Peyer's patch (tissue), 4 donors: ENCODE results near the gene RHOH. TPM values are rescaled to one million over a fixed set of nuclear protein-coding genes. Genes with fewer than 3 reads are reported as not detected.

ENCODE experiments used
- DNase-seq, 3 donors: peaks; one replicate each; pipeline ENCODE4 v3.0.0-alpha.2; 2017 to 2019
- H3K27ac ChIP-seq, 4 donors: fragments of 200-600 bp; sonication (generic); one replicate each; pipeline ENCODE4 v1.5.1; 2016 to 2019
- H3K27me3 ChIP-seq, 2 donors: fragments of 200-600 bp; sonication (generic); one replicate each; pipeline ENCODE4 v1.5.1; 2019
- H3K36me3 ChIP-seq, 3 donors: fragments of 200-600 bp; sonication (generic); one replicate each; pipeline ENCODE4 v1.5.1; 2016 to 2019
- H3K4me1 ChIP-seq, 4 donors: fragments of 200-600 bp; sonication (generic); one replicate each; pipeline ENCODE4 v1.5.1; 2016 to 2019
- H3K4me3 ChIP-seq, 4 donors: fragments of 200-600 bp; sonication (generic); 1 replicate in 3 of 4; 2 replicates in 1 of 4; pipeline ENCODE4 v1.5.1; 2016 to 2019; ENCODE audit warnings: mild to moderate bottlenecking in 1 of 4
- H3K9me3 ChIP-seq, 4 donors: fragments of 200-600 bp; sonication (generic); one replicate each; pipeline ENCODE4 v1.5.1; 2016 to 2019; ENCODE audit warnings: mild to moderate bottlenecking in 1 of 4
- POLR2A ChIP-seq, 2 donors: fragments of 450-650 bp; IDR thresholded peaks; one replicate each; pipeline ENCODE4 v1.5.1; 2017; ENCODE audit warnings: antibody characterized with exemption in 2 of 2, mild to moderate bottlenecking in 2 of 2, moderate library complexity in 2 of 2
- total RNA-seq, 4 donors: library from RNA; depleted of rRNA; stranded (reverse); fragments of >200 nt; gene quantifications; one replicate each; pipeline ENCODE4 v1.1.0, GENCODE V29; 2016
- TF ChIP-seq, protein P1 (sequence below), 6 experiments: fragments of 450-650 bp in 4 of 6; fragments of 200-600 bp in 2 of 6; sonication (generic) in 1 of 6; IDR thresholded peaks; one replicate each; pipeline ENCODE4 v1.5.1; 2017 to 2019; ENCODE audit warnings: antibody characterized with exemption in 6 of 6, mild to moderate bottlenecking in 3 of 6, moderate library complexity in 1 of 6

Gene RHOH
- total RNA-seq, 4 donors from 2014 or later = 3.0 to 46.2 (median 9.8) TPM

DNA sequence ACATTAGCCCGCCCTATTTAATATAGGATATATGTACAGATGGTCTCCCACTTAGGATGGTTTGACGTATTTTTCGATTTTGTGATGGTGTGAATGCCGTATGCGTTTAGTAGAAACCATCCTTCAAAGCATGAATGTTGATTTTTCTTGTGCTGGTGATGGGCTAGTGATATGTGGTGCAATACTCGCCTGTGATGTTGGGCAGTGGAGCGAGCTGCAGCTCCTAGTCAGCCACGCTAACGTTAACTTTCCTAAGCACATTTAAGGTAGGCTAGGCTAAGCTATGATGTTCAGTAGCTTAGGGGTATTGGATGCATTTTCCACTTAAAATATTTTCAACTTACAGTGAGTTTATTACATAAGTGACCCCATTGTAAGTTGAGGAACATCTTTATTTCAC, 36.6 kb upstream of the RHOH start:
- Histone ChIP-seq H3K4me1 (no peaks in the 10 kb centered on the region), H3K36me3 (no peaks in the 10 kb centered on the region), H3K9me3 (no peaks in the 10 kb centered on the region), H3K27ac (no peak overlapping the region), H3K27me3 (no peaks in the 10 kb centered on the region), H3K4me3 (no peak overlapping the region)
- TF ChIP-seq, protein P1, sequence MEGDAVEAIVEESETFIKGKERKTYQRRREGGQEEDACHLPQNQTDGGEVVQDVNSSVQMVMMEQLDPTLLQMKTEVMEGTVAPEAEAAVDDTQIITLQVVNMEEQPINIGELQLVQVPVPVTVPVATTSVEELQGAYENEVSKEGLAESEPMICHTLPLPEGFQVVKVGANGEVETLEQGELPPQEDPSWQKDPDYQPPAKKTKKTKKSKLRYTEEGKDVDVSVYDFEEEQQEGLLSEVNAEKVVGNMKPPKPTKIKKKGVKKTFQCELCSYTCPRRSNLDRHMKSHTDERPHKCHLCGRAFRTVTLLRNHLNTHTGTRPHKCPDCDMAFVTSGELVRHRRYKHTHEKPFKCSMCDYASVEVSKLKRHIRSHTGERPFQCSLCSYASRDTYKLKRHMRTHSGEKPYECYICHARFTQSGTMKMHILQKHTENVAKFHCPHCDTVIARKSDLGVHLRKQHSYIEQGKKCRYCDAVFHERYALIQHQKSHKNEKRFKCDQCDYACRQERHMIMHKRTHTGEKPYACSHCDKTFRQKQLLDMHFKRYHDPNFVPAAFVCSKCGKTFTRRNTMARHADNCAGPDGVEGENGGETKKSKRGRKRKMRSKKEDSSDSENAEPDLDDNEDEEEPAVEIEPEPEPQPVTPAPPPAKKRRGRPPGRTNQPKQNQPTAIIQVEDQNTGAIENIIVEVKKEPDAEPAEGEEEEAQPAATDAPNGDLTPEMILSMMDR (IDR thresholded peaks at IDR 0.05) = no peak
- TF ChIP-seq POLR2A (IDR thresholded peaks at IDR 0.05) = no peak
- no peak for DNase-seq

DNA sequence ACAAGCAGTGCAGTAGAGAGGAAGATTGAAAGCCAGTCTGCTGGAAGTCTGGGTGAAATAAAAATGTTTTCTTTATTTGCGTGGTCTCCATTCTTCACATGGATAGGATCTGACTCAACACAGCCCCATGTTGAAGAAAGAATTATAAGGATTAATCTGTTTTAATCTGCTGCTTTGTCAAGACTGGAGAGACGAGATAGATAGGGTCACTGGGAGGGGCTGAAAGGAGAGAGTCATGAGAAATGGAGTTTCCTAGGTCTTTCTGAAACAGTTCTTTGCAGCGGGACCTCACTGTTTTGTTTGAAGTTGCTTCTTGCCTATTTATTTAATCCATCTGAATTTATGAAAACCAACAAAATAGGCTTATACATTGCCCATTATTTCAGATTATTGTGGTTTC, 32.4 kb upstream of the RHOH start:
- Histone ChIP-seq H3K4me3 (no peak overlapping the region), H3K4me1 (no peaks in the 10 kb centered on the region), H3K27me3 (no peaks in the 10 kb centered on the region), H3K27ac (no peak overlapping the region), H3K9me3 (no peaks in the 10 kb centered on the region), H3K36me3 (no peaks in the 10 kb centered on the region)
- TF ChIP-seq, protein P1 (IDR thresholded peaks at IDR 0.05) = no peak
- TF ChIP-seq POLR2A (IDR thresholded peaks at IDR 0.05) = no peak
- DNase-seq = no peak

DNA sequence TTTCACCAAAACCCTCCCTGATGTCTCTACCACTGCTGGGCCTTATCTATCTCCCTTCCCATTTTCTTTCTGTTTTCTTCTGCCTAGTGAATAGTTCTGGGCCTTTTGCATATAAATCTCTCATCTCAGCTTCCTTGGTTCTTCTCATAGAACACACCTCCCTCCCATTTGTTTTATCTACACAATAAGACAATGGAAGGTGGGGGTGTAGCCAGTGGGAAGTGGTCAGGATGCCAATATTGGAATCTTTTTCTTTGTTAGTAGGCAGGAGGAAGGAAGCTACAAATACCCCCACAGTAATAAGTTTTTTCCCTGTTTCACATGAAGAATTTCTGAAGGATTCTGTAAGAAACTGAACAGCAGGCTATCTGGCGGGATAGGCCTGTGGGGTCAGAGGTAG, 30.9 kb upstream of the RHOH start:
- Histone ChIP-seq H3K4me3 (no peak overlapping the region), H3K27me3 (no peaks in the 10 kb centered on the region), H3K9me3 (no peaks in the 10 kb centered on the region), H3K27ac (no peak overlapping the region), H3K36me3 (no peaks in the 10 kb centered on the region), H3K4me1 (no peaks in the 10 kb centered on the region)
- no peak for DNase-seq
- no peak for TF ChIP-seq POLR2A (IDR thresholded peaks at IDR 0.05)
- TF ChIP-seq, protein P1 (IDR thresholded peaks at IDR 0.05) = no peak

DNA sequence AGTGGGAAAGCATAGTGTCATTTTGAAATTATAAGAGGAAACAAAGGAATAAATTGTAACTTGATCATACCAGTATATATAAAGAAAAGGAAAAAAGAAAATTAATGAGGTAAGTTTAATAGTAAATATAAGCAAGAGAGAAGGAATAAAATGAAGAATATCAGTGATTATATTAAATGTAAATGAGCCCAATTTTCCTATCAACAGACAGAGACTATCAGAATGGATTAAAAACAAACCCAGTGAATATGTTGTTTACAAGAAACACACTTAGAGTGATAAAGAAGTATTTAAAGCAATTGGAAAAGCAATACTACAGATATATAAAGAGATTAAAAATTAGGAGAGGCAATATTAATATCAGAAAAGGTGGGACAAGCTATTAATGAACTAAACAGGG, 28.8 kb upstream of the RHOH start:
- Histone ChIP-seq H3K27ac (no peak overlapping the region), H3K4me3 (no peak overlapping the region), H3K36me3 (no peaks in the 10 kb centered on the region), H3K9me3 (no peaks in the 10 kb centered on the region), H3K4me1 (peaks cover 0 to 4% (median 0%) of the 10 kb centered on the region in 4 donors), H3K27me3 (no peaks in the 10 kb centered on the region)
- no peak for DNase-seq
- TF ChIP-seq, protein P1 (IDR thresholded peaks at IDR 0.05) = no peak
- TF ChIP-seq POLR2A (IDR thresholded peaks at IDR 0.05) = no peak

DNA sequence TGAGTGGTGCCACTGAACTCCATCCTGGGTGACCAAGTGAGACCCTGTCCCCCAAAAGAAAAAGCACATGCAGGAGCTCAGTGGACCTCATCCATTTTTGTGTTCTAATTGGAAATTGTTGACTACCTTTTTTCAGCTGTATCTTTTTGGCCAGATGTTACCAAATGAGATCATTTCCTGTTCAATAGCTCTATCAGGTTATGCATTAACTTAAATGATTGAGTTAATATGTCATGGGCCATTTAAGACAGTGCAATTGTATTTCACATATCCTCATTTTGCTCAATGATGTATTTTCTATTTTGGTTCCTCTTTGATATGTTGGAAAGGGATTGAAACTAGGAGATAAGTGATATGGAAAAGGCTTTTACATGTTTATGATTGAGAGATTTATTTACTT, 26.2 kb upstream of the RHOH start:
- H3K36me3 ChIP-seq = no peaks in the 10 kb centered on the region
- H3K27ac ChIP-seq = no peak overlapping the region
- H3K4me3 ChIP-seq = no peak overlapping the region
- no peak for DNase-seq
- H3K27me3 ChIP-seq = no peaks in the 10 kb centered on the region
- peaks cover 0 to 4% (median 0%) of the 10 kb centered on the region in 4 donors for H3K4me1 ChIP-seq
- TF ChIP-seq POLR2A (IDR thresholded peaks at IDR 0.05) = no peak
- TF ChIP-seq, protein P1 (IDR thresholded peaks at IDR 0.05) = no peak
- no peaks in the 10 kb centered on the region for H3K9me3 ChIP-seq

DNA sequence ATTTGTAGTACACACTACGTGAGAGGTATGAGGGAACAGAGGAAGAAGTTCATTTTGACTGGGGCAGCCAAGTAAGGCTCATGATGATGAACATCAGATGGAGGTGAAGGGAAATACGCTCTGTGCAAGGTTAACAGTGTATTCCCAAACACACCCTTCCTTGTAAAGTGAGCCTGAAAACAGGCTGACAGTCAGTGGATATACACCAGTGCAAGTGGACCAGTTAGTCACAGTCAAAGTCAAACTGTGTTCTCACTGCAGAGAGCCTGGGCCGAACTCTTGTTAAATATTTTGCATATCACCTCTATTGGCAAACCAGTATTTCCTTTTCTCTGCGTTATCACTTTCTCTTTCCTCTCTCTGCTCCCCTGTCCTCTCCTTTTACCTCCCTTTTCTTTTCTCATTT, 23.4 kb upstream of the RHOH start:
- Histone ChIP-seq H3K4me1 (peaks cover 0 to 4% (median 0%) of the 10 kb centered on the region in 4 donors), H3K9me3 (no peaks in the 10 kb centered on the region), H3K4me3 (no peak overlapping the region), H3K36me3 (no peaks in the 10 kb centered on the region), H3K27ac (peak overlapping the region in 1 of 4 donors; percentile 11), H3K27me3 (no peaks in the 10 kb centered on the region)
- TF ChIP-seq, protein P1 (IDR thresholded peaks at IDR 0.05) = no peak
- no peak for TF ChIP-seq POLR2A (IDR thresholded peaks at IDR 0.05)
- peak in 1 of 3 donors; percentile 51 for DNase-seq
